DOHH2 (cell line): ENCODE data around the gene ZNF575.

Experiments used
- CTCF ChIP-seq: fragments of 200-600 bp; sonication (generic); IDR thresholded peaks from one replicate; pipeline ENCODE4 v1.5.1; 2014; ENCODE audit warnings: antibody characterized with exemption, mild to moderate bottlenecking, low read depth, low read length; ENCODE audit not compliant: poor library complexity, severe bottlenecking
- EZH2phosphoT487 ChIP-seq: fragments of 200-600 bp; sonication (generic); IDR thresholded peaks from 2 replicates; pipeline ENCODE4 v1.6.1; 2017; ENCODE audit warnings: borderline replicate concordance, mild to moderate bottlenecking, antibody characterized with exemption, low read length, moderate library complexity, mixed read lengths

- no peak for TF ChIP-seq CTCF
- TF ChIP-seq EZH2phosphoT487: no peak
These were observed 20.7 kb downstream of the ZNF575 start for GRCh38 chr19:43553656-43554055.
